Body of pancreas (tissue), 4 donors: ENCODE data around the gene PIK3CG. TPM values are rescaled to one million over a fixed set of nuclear protein-coding genes. Genes with fewer than 3 reads are reported as not detected.

Source experiments
- ATAC-seq: fragments of 150-250 bp; one replicate; pipeline ENCODE4 v1.9.1; 2016
- DNase-seq, 4 donors: peaks; one replicate each; pipeline ENCODE4 v3.0.0-alpha.2; 2019
- H3K27ac ChIP-seq, 4 donors: fragments of 200-600 bp; sonication (generic); 1 replicate in 3 of 4; 2 replicates in 1 of 4; pipeline versions ENCODE4 v1.5.1 to v1.6.1; 2016 to 2019; ENCODE audit warnings: mild to moderate bottlenecking in 1 of 4, mixed read lengths in 1 of 4, moderate library complexity in 1 of 4
- H3K27me3 ChIP-seq, 2 donors: fragments of 200-600 bp; sonication (generic); one replicate each; pipeline ENCODE4 v1.6.0; 2016; ENCODE audit warnings: mild to moderate bottlenecking in 1 of 2
- H3K36me3 ChIP-seq, 2 donors: fragments of 200-600 bp; sonication (generic); replicated peaks in 1 of 2; 2 replicates each; pipeline ENCODE4 v1.5.1; 2016; ENCODE audit warnings: low read depth in 2 of 2; ENCODE audit not compliant: insufficient read depth in 1 of 2
- H3K4me1 ChIP-seq: fragments of 200-600 bp; sonication (generic); one replicate; pipeline ENCODE4 v1.6.0; 2016
- H3K4me3 ChIP-seq, 2 donors: fragments of 200-600 bp; sonication (generic); 1 replicate in 1 of 2; 2 replicates in 1 of 2; pipeline ENCODE4 v1.5.1; 2016 to 2019
- H3K9me3 ChIP-seq, 3 donors: fragments of 200-600 bp; sonication (generic); 1 replicate in 2 of 3; 2 replicates in 1 of 3; pipeline ENCODE4 v1.5.1; 2016
- CTCF ChIP-seq, 7 experiments: fragments of 450-650 bp in 4 of 7; fragments of 200-600 bp in 3 of 7; sonication (generic) in 3 of 7; IDR thresholded peaks; one replicate each; pipeline ENCODE4 v1.5.1; 2016 to 2019; ENCODE audit warnings: antibody characterized with exemption in 7 of 7
- POLR2A ChIP-seq, 3 donors: fragments of 450-650 bp; IDR thresholded peaks; one replicate each; pipeline ENCODE4 v1.6.1; 2016; ENCODE audit warnings: antibody characterized with exemption in 3 of 3, mild to moderate bottlenecking in 2 of 3
- WGBS, 2 donors: methylation state at CpG; one replicate each; pipeline ENCODE4 v1.1.5; 2017; 5-methylcytosine and 5-hydroxymethylcytosine counted together
- intact Hi-C: fragments of 100-400 bp; cut with DNase I; formaldehyde crosslinking; loops from one replicate; pipeline ENCODE4 v1.15.1; 2023
- total RNA-seq, 2 donors: library from RNA; depleted of rRNA; stranded (reverse); fragments of >200 nt; gene quantifications; one replicate each; pipeline ENCODE4 v1.1.0, GENCODE V29; 2016

PIK3CG gene
- total RNA-seq, 2 donors from 2014 or later = 0.66 to 3.1 TPM

- intact Hi-C loops = no loop called here
- no peak overlapping the region for H3K4me3 ChIP-seq
- no peak for DNase-seq
- no peaks in the 10 kb centered on the region for H3K27me3 ChIP-seq
- H3K36me3 ChIP-seq = no peaks in the 10 kb centered on the region
- H3K4me1 ChIP-seq = no peaks in the 10 kb centered on the region
- no peak for TF ChIP-seq CTCF (IDR thresholded peaks at IDR 0.05)
- no peak for TF ChIP-seq POLR2A (IDR thresholded peaks at IDR 0.05)
- H3K9me3 ChIP-seq = no peaks in the 10 kb centered on the region
- 89 to 94% methylated on average over 1 of the region's 1 CpG for WGBS, 2 donors
- no peak overlapping the region for H3K27ac ChIP-seq
- ATAC-seq = no peak
These were observed 10.4 kb downstream of the PIK3CG start for GRCh38 chr7:106875508-106875907.

- H3K27ac ChIP-seq = no peak overlapping the region
- H3K27me3 ChIP-seq = no peaks in the 10 kb centered on the region
- intact Hi-C loops = no loop called here
- WGBS, 2 donors = 78 to 89% methylated on average over 4 of the region's 4 CpGs
- TF ChIP-seq POLR2A (IDR thresholded peaks at IDR 0.05) = no peak
- TF ChIP-seq CTCF (IDR thresholded peaks at IDR 0.05) = no peak
- H3K36me3 ChIP-seq = no peaks in the 10 kb centered on the region
- no peak overlapping the region for H3K4me3 ChIP-seq
- no peak for ATAC-seq
- no peaks in the 10 kb centered on the region for H3K9me3 ChIP-seq
- H3K4me1 ChIP-seq = no peaks in the 10 kb centered on the region
- no peak for DNase-seq
These were observed 13.8 kb downstream of the PIK3CG start for GRCh38 chr7:106878748-106879439.

- Histone ChIP-seq H3K4me1 (no peaks in the 10 kb centered on the region), H3K4me3 (no peak overlapping the region), H3K36me3 (no peaks in the 10 kb centered on the region), H3K27me3 (no peaks in the 10 kb centered on the region), H3K27ac (no peak overlapping the region), H3K9me3 (no peaks in the 10 kb centered on the region)
- no peak for TF ChIP-seq POLR2A (IDR thresholded peaks at IDR 0.05)
- TF ChIP-seq CTCF (IDR thresholded peaks at IDR 0.05) = no peak
- ATAC-seq (no peak), DNase-seq (no peak)
- intact Hi-C loops = no loop called here
- WGBS, 2 donors = 56 to 58% methylated on average over 3 of the region's 3 CpGs
These were observed 16.9 kb downstream of the PIK3CG start for GRCh38 chr7:106881984-106882383.

- 53 to 61% methylated on average over 2 of the region's 2 CpGs for WGBS, 2 donors
- Histone ChIP-seq H3K4me1 (no peaks in the 10 kb centered on the region), H3K9me3 (no peaks in the 10 kb centered on the region), H3K4me3 (no peak overlapping the region), H3K27ac (no peak overlapping the region), H3K36me3 (no peaks in the 10 kb centered on the region), H3K27me3 (no peaks in the 10 kb centered on the region)
- ATAC-seq (no peak), DNase-seq (no peak)
- intact Hi-C loops = no loop called here
- no peak for TF ChIP-seq POLR2A (IDR thresholded peaks at IDR 0.05)
These were observed 18.5 kb downstream of the PIK3CG start for GRCh38 chr7:106883456-106884026.

- DNase-seq = no peak
- H3K27me3 ChIP-seq = no peaks in the 10 kb centered on the region
- H3K4me3 ChIP-seq = no peak overlapping the region
- no peaks in the 10 kb centered on the region for H3K9me3 ChIP-seq
- no peak overlapping the region for H3K27ac ChIP-seq
- H3K4me1 ChIP-seq = no peaks in the 10 kb centered on the region
- intact Hi-C loops = no loop called here
- TF ChIP-seq CTCF (IDR thresholded peaks at IDR 0.05) (no peak), POLR2A (IDR thresholded peaks at IDR 0.05) (no peak)
- 68 to 84% methylated on average over 4 of the region's 4 CpGs for WGBS, 2 donors
- no peaks in the 10 kb centered on the region for H3K36me3 ChIP-seq
- no peak for ATAC-seq
These were observed 20.6 kb downstream of the PIK3CG start for GRCh38 chr7:106885652-106886051.
